ENCODE data around the gene PROZ. TPM values are rescaled to one million over a fixed set of nuclear protein-coding genes. Genes with fewer than 3 reads are reported as not detected.
"Not testable (repeated sequence)": the region's sequence is repeated elsewhere in the genome, so short reads cannot be mapped to it uniquely, and the experiment has no call there.

The PROZ gene, protein sequence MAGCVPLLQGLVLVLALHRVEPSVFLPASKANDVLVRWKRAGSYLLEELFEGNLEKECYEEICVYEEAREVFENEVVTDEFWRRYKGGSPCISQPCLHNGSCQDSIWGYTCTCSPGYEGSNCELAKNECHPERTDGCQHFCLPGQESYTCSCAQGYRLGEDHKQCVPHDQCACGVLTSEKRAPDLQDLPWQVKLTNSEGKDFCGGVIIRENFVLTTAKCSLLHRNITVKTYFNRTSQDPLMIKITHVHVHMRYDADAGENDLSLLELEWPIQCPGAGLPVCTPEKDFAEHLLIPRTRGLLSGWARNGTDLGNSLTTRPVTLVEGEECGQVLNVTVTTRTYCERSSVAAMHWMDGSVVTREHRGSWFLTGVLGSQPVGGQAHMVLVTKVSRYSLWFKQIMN
- not detected in 2 replicates for total RNA-seq

DNA sequence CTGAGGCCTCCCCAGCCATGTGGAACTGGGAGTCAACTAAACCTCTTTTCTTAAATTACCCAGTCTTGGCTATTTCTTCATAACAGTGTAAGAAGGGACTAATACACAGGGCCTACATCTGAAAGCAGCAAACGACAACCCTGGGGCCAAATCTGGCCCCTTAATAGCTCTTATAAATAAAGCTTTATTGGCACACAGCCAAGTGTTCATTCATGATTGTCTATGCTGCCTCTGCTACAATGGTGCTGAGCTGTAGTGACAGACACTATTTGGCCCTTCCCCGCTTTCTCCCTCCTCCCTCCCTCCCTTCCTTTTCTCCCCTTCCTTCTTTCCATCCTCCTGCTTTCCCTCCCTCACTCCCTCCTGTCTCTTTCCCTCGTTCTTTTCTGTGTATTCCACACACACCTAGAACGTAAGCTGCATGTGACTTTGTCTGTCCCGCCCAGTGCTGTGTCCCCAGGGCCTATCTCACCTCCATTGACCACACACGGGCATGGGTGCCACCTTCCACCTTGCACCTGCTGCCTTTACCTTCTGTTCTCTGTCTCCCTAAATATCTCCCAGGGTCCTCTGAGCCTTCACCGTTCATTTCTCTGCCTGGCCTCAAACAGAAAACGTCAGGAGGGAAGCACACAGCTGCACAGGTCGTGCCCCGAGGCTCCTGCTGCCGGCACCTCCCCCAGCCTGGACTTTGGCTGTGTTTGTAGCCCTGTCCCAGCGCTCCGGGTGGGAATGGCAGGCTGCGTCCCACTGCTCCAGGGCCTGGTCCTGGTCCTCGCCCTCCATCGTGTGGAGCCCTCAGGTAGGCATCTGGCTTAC, at the start of gene PROZ:
Gene PROZ, plus strand, starts transcription at position 720 of the 819 bp plus-strand sequence. Its CDS starts 13 bp downstream, at position 733.
- DNase-seq (ENCODE audit: low read depth, low spot score): no peak

DNA sequence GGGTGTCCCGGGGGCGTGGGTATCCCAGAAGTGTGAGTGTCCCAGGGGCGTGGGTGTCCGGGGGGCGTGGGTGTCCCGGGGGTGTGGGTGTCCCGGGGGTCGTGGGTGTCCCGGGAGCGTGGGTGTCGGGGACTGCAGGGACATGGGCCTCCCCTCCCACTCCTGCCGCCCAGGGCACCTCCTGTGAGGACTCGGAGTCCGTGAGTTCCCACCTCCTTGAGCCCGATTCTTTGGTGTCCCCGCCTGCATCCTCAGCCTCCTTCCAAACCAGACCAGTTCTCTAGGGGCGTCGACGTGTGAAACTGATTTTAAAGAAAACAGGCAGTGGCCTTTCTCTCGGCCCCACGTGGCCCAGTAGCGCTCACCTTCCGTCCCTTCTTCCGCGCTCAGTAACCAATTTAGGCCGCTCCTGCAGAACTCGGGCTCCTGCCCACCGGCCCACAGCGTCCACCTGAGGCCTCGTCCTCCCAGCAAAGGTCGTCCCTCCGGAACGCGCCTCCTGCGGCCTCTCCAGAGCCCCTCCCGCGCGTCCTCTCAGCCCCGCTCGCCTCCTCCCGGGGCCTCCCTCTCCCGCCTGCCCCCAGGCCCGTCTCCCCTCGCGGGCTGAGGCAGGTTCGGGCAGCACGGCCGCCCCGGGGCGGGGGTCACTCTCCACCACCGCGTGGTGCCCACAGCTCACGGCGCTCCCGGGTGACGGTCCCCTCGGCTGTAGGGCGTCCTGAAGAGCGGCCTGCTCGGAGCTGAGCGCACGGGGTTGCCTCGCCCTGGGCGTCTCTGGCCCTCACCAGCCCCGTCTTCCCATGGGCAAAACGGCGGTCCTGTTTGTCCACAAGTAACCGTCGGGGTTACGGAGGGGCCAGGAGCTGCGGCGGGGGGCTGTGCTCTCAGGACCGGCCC, 49.0 kb upstream of the PROZ start:
- DNase-seq (ENCODE audit: low read depth, low spot score): no peak

DNA sequence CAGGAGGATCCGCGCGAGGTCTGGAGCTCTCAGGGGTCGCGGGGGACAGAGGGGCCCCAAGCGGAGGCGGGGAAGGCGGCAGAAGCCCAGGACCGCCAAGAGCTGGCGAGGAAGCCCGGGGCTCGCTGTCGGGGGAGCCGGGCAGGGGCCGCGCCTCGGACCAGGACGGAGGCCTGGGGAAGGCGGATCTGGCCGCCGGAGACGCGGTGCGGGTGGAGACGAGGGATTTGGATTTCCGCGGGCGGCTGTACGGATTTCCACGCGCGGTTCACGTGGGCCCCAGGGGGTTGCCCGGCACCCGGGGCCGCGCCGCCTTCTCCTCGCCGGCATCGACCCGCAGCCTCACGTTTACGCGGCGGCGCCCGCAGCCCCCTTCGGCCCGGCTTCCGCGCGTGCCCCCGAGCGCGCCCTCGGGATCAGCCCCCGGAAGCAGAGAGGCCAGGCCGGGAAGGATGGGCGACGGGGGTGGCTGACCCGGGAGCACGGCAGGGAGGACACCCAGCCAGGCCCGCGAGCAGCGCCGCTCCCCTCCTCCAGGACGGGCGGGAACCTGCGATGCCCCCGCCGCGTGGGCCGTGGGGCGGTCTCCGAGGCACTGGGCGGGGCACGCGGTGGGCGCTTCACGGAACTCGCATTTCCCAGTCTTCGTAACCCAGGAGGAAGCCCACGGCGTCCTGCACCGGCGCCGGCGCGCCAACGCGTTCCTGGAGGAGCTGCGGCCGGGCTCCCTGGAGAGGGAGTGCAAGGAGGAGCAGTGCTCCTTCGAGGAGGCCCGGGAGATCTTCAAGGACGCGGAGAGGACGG, 48.2 kb upstream of the PROZ start:
- no peak for DNase-seq (ENCODE audit: low read depth, low spot score)

DNA sequence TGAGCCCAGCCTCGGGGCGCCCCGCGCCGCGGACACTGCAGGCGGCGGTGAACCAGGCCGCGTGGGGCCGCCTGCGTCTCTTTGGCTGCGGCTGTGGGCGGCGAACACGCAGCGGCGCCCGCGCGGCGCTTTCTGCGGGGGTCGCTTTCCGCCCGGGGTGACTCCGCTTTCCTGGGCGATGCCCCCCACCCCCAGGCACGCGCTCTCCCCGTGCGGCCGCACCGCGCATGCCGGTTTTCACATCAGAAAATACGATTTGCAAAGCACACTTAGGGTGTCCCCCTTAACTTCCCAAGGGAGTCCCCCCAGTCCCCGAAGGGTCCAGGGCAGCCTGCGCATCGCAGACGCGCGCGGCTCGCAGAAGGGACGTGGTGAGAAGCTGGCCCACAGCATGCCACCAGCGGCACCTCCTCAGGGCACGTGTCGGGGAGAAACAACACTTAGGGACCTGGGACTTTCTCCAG, 47.6 kb upstream of the PROZ start:
- DNase-seq (ENCODE audit: low read depth, low spot score): no peak

DNA sequence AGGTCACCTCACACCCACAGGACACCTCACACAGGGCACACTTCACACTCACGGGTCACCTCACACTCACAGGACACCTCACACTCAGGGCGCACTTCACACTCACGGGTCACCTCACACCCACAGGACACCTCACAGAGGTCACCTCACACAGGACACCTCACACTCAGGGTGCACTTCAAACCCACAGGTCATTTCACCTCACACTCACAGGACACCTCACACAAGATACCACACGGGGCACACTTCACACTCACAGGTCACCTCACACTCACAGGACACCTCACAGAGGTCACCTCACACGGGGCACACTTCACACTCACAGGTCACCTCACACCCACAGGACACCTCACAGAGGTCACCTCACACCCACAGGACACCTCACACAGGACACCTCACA, 46.6 kb upstream of the PROZ start:
- not testable (repeated sequence) for DNase-seq (ENCODE audit: low read depth, low spot score)

GRCh38 chr13:113112475-113112874, 46.0 kb upstream of the PROZ start:
- DNase-seq (ENCODE audit: low read depth, low spot score): not testable (repeated sequence)

DNA sequence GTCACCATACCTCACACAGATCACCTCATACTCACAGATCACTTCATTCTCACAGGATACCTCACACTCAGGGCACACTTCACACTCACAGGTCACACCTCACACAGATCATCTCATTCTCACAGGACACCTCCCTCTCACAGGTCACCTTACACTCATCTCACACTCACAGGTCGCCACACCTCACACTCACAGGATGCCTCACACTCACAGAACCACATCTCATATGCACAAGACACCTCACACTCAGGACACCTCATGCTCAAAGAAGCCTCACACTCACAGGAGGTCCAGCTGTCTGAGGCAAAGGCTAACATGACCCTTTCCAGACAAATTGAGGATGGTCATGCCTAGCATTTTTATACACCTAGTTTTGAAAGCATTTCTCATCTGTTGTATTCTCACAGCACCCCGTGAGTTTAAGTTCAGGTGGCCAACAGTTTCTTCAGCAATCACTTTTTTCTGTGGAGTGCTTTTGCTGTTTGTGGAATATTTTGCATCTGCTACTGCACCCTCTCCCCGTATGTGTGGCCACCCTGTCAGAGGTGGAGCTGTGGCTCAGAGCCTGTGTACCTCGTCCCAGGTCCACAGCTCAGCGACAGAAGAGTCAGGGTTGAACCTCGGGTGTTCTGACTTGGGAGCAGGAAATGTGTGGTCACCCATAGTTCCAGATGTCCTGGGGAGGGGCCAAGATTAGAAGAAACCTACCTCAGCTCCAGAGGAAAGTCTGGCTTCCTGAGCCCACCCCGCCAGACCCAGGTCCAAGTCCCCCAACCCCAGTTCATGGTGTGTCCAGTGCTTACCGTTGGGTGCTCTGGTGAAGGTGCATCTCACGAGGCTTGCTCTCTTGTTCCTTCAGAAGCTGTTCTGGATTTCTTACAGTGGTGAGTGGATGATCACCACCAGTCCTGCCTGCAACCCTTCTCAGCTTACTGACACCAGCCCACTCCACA, 45.3 kb upstream of the PROZ start:
- no peak for DNase-seq (ENCODE audit: low read depth, low spot score)

DNA sequence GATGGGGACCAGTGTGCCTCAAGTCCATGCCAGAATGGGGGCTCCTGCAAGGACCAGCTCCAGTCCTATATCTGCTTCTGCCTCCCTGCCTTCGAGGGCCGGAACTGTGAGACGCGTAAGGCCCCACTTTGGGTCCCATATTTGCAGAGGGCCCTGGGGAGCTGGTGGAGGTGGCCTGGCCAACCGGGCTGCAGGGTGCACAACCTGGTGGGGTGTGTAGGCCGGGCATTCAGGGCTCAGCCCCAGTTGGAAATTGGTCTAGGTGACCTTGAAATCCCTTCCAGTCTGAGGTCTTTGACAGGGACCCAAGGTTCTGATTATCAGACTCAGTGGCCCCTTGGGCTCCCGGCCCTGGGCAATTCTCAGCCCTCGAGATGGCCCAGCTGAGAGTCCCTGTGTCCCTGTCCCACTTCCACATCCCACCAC, 44.6 kb upstream of the PROZ start:
- DNase-seq (ENCODE audit: low read depth, low spot score): no peak

- no peak for DNase-seq (ENCODE audit: low read depth, low spot score)
Measured at GRCh38 chr13:113114511-113115362, 43.7 kb upstream of the PROZ start.

DNA sequence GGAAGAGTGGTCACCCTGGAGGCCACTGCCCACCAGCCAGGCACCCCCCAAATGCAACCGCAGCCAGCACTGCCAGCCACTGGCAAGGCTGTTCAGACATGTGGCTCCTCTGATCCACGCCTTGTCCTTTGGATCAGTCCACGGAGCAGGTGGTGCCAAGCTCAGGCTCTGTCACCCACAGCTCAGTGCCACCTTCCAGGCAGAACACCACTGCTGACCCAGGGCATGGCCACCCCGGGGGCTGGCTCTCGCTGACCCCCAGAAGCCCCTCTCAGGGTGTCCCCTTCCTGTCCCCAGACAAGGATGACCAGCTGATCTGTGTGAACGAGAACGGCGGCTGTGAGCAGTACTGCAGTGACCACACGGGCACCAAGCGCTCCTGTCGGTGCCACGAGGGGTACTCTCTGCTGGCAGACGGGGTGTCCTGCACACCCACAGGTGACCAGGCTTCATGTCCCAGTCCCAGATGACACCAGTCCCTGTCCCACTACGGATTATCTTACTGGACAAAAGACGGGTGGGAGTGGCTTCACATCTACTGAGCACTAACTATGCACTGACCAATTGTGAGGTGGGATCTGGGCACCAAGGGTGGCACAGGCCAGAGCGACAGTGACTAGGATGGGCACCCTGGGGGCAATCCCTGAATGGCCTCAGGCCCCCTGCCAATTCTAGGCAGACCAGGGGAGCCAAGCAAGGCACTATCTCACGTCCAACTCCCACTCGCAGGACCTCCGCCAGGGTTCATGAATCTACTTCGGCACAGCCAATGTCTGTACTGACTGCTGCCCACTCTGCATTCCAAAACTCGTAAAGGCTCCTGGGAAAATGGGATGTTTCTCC, 42.9 kb upstream of the PROZ start:
- DNase-seq (ENCODE audit: low read depth, low spot score): no peak

DNA sequence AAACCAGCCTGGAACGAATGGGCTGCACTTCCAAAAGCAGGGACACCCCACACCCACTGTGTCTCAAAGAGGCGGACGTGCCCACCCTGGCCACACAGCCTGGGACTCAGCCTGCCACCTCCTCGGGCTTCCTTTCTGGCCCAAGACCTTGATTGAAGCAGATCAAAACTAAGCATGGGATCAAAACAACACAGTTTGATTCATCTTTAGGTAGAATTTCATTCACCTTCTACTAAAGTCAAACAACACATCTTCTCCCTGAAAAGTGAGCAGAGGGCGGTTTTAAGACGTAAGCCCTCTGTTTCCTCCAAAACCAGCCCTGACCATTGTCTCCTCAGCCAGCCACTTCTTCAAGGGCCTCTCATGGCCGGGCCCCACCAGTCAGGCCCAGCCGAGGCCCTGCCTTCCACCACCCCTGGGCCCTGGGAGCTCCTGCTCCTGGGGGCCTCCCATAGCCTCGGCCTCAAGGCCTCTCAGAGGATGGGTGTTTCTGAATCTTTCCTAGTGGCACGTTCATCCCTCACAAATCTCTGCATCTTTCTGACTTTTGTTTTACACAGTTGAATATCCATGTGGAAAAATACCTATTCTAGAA, 42.1 kb upstream of the PROZ start:
- no peak for DNase-seq (ENCODE audit: low read depth, low spot score)

- no peak for DNase-seq (ENCODE audit: low read depth, low spot score)
Measured at GRCh38 chr13:113116871-113117271, 41.6 kb upstream of the PROZ start.

DNA sequence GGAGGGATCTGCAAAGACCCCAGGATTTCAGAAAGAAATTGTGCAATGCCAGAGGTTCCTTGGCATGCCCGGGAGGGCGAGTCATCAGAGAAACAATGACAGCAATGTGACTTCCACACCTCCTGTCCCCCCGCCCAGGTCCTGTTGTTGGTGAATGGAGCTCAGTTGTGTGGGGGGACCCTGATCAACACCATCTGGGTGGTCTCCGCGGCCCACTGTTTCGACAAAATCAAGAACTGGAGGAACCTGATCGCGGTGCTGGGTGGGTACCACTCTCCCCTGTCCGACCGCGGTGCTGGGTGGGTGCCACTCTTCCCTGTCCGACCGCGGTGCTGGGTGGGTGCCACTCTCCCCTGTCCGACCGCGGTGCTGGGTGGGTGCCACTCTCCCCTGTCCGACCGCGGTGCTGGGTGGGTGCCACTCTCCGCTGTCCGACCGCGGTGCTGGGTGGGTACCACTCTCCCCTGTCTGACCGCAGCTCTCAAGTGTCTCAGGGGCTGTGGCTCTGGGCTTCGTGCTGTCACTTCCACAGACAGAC, 41.0 kb upstream of the PROZ start:
- no peak for DNase-seq (ENCODE audit: low read depth, low spot score)

- DNase-seq (ENCODE audit: low read depth, low spot score): no peak
Measured at GRCh38 chr13:113117911-113118260, 40.6 kb upstream of the PROZ start.

DNA sequence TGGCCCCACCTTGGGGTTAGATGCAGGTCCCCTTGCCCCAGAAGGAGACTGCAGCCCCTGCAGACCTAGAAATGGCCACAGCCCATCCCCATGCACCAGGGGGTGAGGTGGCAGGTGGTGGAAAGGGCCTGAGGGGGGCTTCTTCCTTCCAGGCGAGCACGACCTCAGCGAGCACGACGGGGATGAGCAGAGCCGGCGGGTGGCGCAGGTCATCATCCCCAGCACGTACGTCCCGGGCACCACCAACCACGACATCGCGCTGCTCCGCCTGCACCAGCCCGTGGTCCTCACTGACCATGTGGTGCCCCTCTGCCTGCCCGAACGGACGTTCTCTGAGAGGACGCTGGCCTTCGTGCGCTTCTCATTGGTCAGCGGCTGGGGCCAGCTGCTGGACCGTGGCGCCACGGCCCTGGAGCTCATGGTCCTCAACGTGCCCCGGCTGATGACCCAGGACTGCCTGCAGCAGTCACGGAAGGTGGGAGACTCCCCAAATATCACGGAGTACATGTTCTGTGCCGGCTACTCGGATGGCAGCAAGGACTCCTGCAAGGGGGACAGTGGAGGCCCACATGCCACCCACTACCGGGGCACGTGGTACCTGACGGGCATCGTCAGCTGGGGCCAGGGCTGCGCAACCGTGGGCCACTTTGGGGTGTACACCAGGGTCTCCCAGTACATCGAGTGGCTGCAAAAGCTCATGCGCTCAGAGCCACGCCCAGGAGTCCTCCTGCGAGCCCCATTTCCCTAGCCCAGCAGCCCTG, 40.0 kb upstream of the PROZ start:
- no peak for DNase-seq (ENCODE audit: low read depth, low spot score)

DNA sequence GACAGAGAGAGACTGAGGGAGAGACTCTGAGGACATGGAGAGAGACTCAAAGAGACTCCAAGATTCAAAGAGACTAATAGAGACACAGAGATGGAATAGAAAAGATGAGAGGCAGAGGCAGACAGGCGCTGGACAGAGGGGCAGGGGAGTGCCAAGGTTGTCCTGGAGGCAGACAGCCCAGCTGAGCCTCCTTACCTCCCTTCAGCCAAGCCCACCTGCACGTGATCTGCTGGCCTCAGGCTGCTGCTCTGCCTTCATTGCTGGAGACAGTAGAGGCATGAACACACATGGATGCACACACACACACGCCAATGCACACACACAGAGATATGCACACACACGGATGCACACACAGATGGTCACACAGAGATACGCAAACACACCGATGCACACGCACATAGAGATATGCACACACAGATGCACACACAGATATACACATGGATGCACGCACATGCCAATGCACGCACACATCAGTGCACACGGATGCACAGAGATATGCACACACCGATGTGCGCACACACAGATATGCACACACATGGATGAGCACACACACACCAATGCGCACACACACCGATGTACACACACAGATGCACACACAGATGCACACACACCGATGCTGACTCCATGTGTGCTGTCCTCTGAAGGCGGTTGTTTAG, 39.2 kb upstream of the PROZ start:
- DNase-seq (ENCODE audit: low read depth, low spot score): no peak

All from pulmonary artery endothelial cell (primary cell).